Naive thymus-derived CD4-positive, alpha-beta T cell (primary cell): ENCODE measurements around the gene MAP4K3. TPM values are rescaled to one million over a fixed set of nuclear protein-coding genes. Genes with fewer than 3 reads are reported as not detected.
A peak's percentile ranks its signal among the peaks of the same experiment; 100 is the strongest.

Source experiments
- ATAC-seq: fragments of 150-1000 bp; cut with Tn5 transposase; 2 replicates; pipeline ENCODE4 v1.10.0; 2021; ENCODE audit warnings: mild to moderate bottlenecking, moderate library complexity
- CTCF ChIA-PET: fragments of 350-600 bp; sonication (Branson Sonifier 250); formaldehyde crosslinking; loops from one replicate; lab custom pipeline; 2021; ENCODE audit warnings: antibody characterized with exemption; lab: Charles Lee
- POLR2A ChIA-PET: fragments of 350-600 bp; sonication (Branson Sonifier 250); formaldehyde crosslinking; loops from one replicate; lab custom pipeline; 2021; ENCODE audit warnings: antibody characterized with exemption, inconsistent platforms; lab: Charles Lee
- DNase-seq, 9 donors: peaks; one replicate each; pipeline versions ENCODE4 v3.0.0 to v3.0.0-alpha.2; 2020 to 2022; ENCODE audit warnings: mixed read lengths in 1 of 9
- H3K27ac ChIP-seq: one replicate; pipeline ENCODE4 v1.7.0; 2013; ENCODE audit warnings: mild to moderate bottlenecking, low read depth, low read length, moderate library complexity
- H3K27me3 ChIP-seq, 2 donors: one replicate each; pipeline ENCODE4 v1.7.0; 2013; ENCODE audit warnings: low read length in 2 of 2, mild to moderate bottlenecking in 2 of 2, moderate library complexity in 2 of 2; ENCODE audit not compliant: control insufficient read depth in 2 of 2, insufficient read depth in 2 of 2
- H3K36me3 ChIP-seq, 3 experiments: 1 replicate in 2 of 3; 2 replicates in 1 of 3; pipeline ENCODE4 v1.7.0; 2013; ENCODE audit warnings: low read length in 3 of 3, mild to moderate bottlenecking in 3 of 3, moderate library complexity in 1 of 3; ENCODE audit not compliant: insufficient read depth in 3 of 3, control insufficient read depth in 2 of 3
- H3K4me1 ChIP-seq, 2 donors: one replicate each; pipeline ENCODE4 v1.7.0; 2013; ENCODE audit warnings: low read length in 2 of 2, mild to moderate bottlenecking in 2 of 2, moderate library complexity in 1 of 2; ENCODE audit not compliant: control insufficient read depth in 2 of 2, insufficient read depth in 2 of 2
- H3K4me3 ChIP-seq: 2 replicates; pipeline ENCODE4 v1.7.0; 2013; ENCODE audit warnings: mild to moderate bottlenecking, low read length
- H3K9me3 ChIP-seq, 3 experiments: 1 replicate in 2 of 3; 2 replicates in 1 of 3; pipeline ENCODE4 v1.7.0; 2013; ENCODE audit warnings: low read length in 3 of 3; ENCODE audit not compliant: control insufficient read depth in 2 of 3
- H3K27ac Mint-ChIP-seq, 9 donors: one replicate each; pipeline ENCODE4 v1.8.0; 2020 to 2022; ENCODE audit warnings: mixed read lengths in 9 of 9, mild to moderate bottlenecking in 8 of 9, moderate library complexity in 5 of 9, inconsistent platforms in 2 of 9
- H3K27me3 Mint-ChIP-seq, 5 donors: one replicate each; pipeline ENCODE4 v1.8.0; 2021 to 2022; ENCODE audit warnings: mixed read lengths in 5 of 5, mild to moderate bottlenecking in 1 of 5
- H3K36me3 Mint-ChIP-seq, 5 donors: one replicate each; pipeline ENCODE4 v1.8.0; 2020 to 2022; ENCODE audit warnings: mixed read lengths in 5 of 5, mild to moderate bottlenecking in 3 of 5, inconsistent platforms in 1 of 5
- H3K4me1 Mint-ChIP-seq, 7 donors: one replicate each; pipeline ENCODE4 v1.8.0; 2020 to 2022; ENCODE audit warnings: mixed read lengths in 7 of 7, mild to moderate bottlenecking in 3 of 7, inconsistent platforms in 1 of 7
- H3K4me3 Mint-ChIP-seq, 10 donors: one replicate each; pipeline ENCODE4 v1.8.0; 2020 to 2022; ENCODE audit warnings: mild to moderate bottlenecking in 10 of 10, mixed read lengths in 10 of 10, moderate library complexity in 6 of 10, inconsistent platforms in 2 of 10
- H3K9me3 Mint-ChIP-seq, 11 donors: one replicate each; pipeline ENCODE4 v1.8.0; 2020 to 2022; ENCODE audit warnings: mixed read lengths in 11 of 11, mild to moderate bottlenecking in 4 of 11, inconsistent platforms in 1 of 11, moderate library complexity in 1 of 11
- intact Hi-C, 2 donors: fragments of 100-400 bp; cut with micrococcal nuclease; formaldehyde crosslinking; loops; one replicate each; pipeline ENCODE4 v1.15.1; 2023
- polyA plus RNA-seq, 2 donors: library from polyadenylated mRNA; unstranded; fragments of 300-500 nt; fragmentation: Illumina TruSeq; gene quantifications; one replicate each; pipeline ENCODE4 v1.2.3, GENCODE V29; 2021
- total RNA-seq, 6 experiments: library from RNA in 5 of 6; stranded (reverse) in 5 of 6; gene quantifications; 1 replicate in 5 of 6; 2 replicates in 1 of 6; pipeline ENCODE4 v1.2.3 and lab custom pipeline; 2021 to 2026

Gene MAP4K3
- total and polyA plus RNA-seq, 7 experiments from 2014 or later: 2.9 to 32.2 (median 19.9) TPM

DNA sequence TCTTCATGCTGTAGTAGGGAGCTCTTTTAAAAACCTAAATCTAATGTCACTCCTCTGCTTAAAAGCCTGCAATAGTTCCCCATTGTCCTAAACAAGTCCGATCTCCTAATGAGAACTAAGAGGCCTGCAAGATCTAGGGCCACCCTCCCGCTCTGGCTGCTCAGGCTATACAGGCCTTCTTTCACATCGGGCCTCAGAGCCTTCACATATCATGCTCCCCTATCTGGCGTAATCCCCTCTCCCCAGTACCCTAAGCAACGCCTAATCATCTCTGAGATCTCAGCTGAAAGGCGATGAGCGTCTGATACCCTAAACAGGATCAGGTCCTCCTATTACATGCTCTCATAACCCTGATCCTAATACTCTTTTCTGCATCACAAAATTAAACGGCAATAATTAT, 1.9 kb downstream of the MAP4K3 start:
- no peak for ATAC-seq
- POLR2A ChIA-PET: no interaction called here
- intact Hi-C loops: loop anchor here (2.0 to 10.0 kb wide), 5 partner anchors 14 to 560 kb away; partner anchors contain the start of genes DHX57 (in 1 of the 2), MORN2 (in 1 of the 2) and SOS1 (in 1 of the 2)

GRCh38 chr2:39434233-39434897, 2.7 kb downstream of the MAP4K3 start:
- H3K36me3 ChIP-seq: no peaks in the 10 kb centered on the region
- ChIA-PET CTCF (interaction anchor here (0.6 to 1.0 kb wide), 2 partner anchors 211 to 343 kb away, joined by 3 to 5 read pairs; no protein-coding TSS in a partner anchor), POLR2A (interaction anchor here (0.7 kb wide), 2 partner anchors 260 to 314 kb away, joined by 3 to 4 read pairs; no protein-coding TSS in a partner anchor)
- H3K27me3 ChIP-seq: no peaks in the 10 kb centered on the region
- H3K9me3 ChIP-seq: no peaks in the 10 kb centered on the region
- DNase-seq: no peak
- H3K4me3 ChIP-seq: no peak overlapping the region
- H3K27ac ChIP-seq: no peak overlapping the region
- H3K4me3 Mint-ChIP-seq: peak overlapping the region in 5 of 10 donors; percentile 6 to 96 (median 27)
- no peak for ATAC-seq
- peak overlapping the region in 2 of 9 donors; percentile 13 to 81 for H3K27ac Mint-ChIP-seq
- H3K27me3 Mint-ChIP-seq: no peaks in the 10 kb centered on the region
- H3K36me3 Mint-ChIP-seq: peaks cover 0 to 4% (median 0%) of the 10 kb centered on the region in 5 donors
- H3K4me1 Mint-ChIP-seq: peaks cover 40 to 76% (median 70%) of the 10 kb centered on the region in 7 donors
- no peaks in the 10 kb centered on the region for H3K9me3 Mint-ChIP-seq
- intact Hi-C loops: loop anchor here in 1 of 2 donors (2.0 to 10.0 kb wide), 2 partner anchors 14 to 560 kb away; partner anchors contain the start of genes DHX57 and MORN2
- H3K4me1 ChIP-seq: peaks cover 9 to 30% of the 10 kb centered on the region in 2 donors

More for the DNA sequence above, 1.9 kb downstream of the MAP4K3 start:
- Histone ChIP-seq H3K9me3 (no peaks in the 10 kb centered on the region), H3K27ac (no peak overlapping the region), H3K36me3 (no peaks in the 10 kb centered on the region), H3K4me3 (no peak overlapping the region), H3K4me1 (peaks cover 9 to 30% of the 10 kb centered on the region in 2 donors), H3K27me3 (no peaks in the 10 kb centered on the region)
- CTCF ChIA-PET: no interaction called here
- Mint-ChIP-seq H3K27me3 (no peaks in the 10 kb centered on the region), H3K36me3 (peaks cover 0 to 3% (median 0%) of the 10 kb centered on the region in 5 donors), H3K4me1 (peaks cover 42 to 73% (median 69%) of the 10 kb centered on the region in 7 donors), H3K27ac (peak overlapping the region in 8 of 9 donors; percentile 3 to 88 (median 34)), H3K9me3 (no peaks in the 10 kb centered on the region), H3K4me3 (peak overlapping the region; percentile 67 to 97 (median 91))
- DNase-seq: no peak

DNA sequence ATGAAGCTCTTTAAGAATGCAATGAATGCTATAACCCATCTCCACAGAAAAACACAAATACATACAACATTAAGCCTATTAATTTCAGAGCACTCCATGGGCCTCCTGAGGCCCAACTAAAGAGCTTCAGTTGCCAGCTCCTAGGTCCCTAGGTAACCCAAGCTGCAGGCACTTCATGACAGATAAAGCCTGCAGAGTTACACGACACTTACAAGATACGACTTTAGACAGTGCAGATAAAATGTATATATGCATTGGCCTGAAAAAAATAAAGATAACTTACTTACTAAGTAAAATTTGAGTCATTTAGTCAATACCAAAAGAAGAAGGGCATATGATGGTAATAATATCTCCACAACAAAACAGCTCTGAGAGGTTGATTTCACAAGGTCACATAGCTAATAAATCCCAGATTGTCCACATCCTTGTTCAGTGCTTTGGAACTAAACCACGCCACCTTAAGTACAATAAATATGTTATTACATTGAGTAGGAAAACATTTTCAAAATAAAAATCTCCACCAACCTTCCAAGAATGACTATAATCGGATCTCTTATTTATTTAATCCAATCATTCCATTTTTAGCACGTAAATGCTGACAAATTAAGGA, 3.4 kb downstream of the MAP4K3 start:
- no peaks in the 10 kb centered on the region for H3K27me3 Mint-ChIP-seq
- H3K9me3 Mint-ChIP-seq: no peaks in the 10 kb centered on the region
- ATAC-seq: no peak
- Histone ChIP-seq H3K27me3 (no peaks in the 10 kb centered on the region), H3K36me3 (no peaks in the 10 kb centered on the region), H3K9me3 (no peaks in the 10 kb centered on the region), H3K4me1 (peaks cover 9 to 30% of the 10 kb centered on the region in 2 donors), H3K4me3 (no peak overlapping the region), H3K27ac (no peak overlapping the region)
- peak overlapping the region in 4 of 10 donors; percentile 12 to 67 (median 22) for H3K4me3 Mint-ChIP-seq
- DNase-seq: no peak
- intact Hi-C loops: loop anchor here in 1 of 2 donors (2.0 to 10.0 kb wide), 2 partner anchors 13 to 559 kb away; partner anchors contain the start of genes DHX57 and MORN2
- peak overlapping the region in 2 of 9 donors; percentile 15 to 25 for H3K27ac Mint-ChIP-seq
- POLR2A ChIA-PET: no interaction called here
- CTCF ChIA-PET: interaction anchor here (1.0 kb wide), 1 partner anchor 343 kb away, joined by 3 read pairs; no protein-coding TSS in a partner anchor
- H3K36me3 Mint-ChIP-seq: peaks cover 0 to 4% (median 0%) of the 10 kb centered on the region in 5 donors
- H3K4me1 Mint-ChIP-seq: peaks cover 36 to 74% (median 70%) of the 10 kb centered on the region in 7 donors

DNA sequence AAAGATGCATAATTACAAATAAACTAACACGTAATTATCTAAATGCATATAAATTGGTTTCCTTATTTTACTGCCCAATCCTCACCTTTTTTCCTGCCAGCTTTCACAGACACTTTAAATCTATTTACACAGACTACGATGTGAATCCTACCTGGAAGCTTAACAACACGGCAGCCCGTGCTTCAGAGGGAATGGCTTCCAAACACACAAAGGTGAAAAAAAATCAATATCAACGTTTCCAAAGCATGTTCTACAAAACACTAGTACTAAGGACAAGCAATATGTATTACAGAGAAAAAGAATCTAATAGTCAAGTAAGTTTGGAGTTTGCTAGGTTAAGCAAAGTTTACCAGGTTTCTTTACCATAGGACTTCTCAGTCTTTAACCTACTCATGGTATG, 4.4 kb downstream of the MAP4K3 start:
- H3K27ac Mint-ChIP-seq: peak overlapping the region in 3 of 9 donors; percentile 19 to 40 (median 32)
- ChIA-PET CTCF (interaction anchor here (0.6 kb wide), 1 partner anchor 53 kb away, joined by 3 read pairs; no protein-coding TSS in a partner anchor), POLR2A (no interaction called here)
- Histone ChIP-seq H3K36me3 (no peaks in the 10 kb centered on the region), H3K4me3 (no peak overlapping the region), H3K27ac (no peak overlapping the region), H3K4me1 (peaks cover 9 to 30% of the 10 kb centered on the region in 2 donors), H3K9me3 (no peaks in the 10 kb centered on the region), H3K27me3 (no peaks in the 10 kb centered on the region)
- H3K4me3 Mint-ChIP-seq: peak overlapping the region in 4 of 10 donors; percentile 15 to 67 (median 48)
- peaks cover 32 to 76% (median 71%) of the 10 kb centered on the region in 7 donors for H3K4me1 Mint-ChIP-seq
- no peaks in the 10 kb centered on the region for H3K27me3 Mint-ChIP-seq
- DNase-seq: no peak
- no peaks in the 10 kb centered on the region for H3K9me3 Mint-ChIP-seq
- ATAC-seq: no peak
- peaks cover 0 to 4% (median 0%) of the 10 kb centered on the region in 5 donors for H3K36me3 Mint-ChIP-seq
- intact Hi-C loops: loop anchor here in 1 of 2 donors (10.0 kb wide), 1 partner anchor 558 kb away; the partner anchor contains the start of genes DHX57 and MORN2

DNA sequence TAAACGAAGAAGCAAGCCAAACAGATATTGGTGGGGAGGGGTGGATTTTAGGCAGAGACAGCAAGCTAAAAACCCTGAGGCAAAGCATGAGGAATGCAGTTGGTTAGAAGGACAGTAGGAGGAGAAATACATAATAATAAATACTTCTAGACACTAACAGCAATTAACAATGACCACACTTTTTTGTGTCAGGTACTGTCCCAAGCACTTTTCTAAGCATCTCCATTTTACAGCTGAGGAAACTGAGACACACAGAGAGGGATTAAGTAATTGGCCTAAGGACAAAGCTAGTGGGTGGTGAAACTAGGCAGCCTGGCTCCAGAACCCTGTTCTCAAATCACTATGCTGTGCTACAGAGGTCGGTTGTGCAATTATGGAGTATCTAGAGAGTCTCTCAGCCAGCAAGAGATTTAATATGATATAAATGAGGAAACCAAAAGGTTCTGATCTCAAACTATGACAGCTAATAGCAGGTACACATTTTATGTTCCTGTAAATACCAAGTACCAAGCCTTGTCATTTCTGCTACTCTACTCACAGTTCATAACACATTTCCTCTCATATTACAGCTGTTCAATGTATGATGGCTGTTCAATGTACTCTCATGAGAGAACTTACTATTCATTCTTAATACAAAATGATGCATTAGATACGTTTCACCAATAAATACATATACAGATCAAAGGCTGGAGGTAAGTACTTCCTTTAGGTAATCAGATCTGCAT, 5.3 kb downstream of the MAP4K3 start:
- Histone ChIP-seq H3K9me3 (no peaks in the 10 kb centered on the region), H3K4me1 (peaks cover 9 to 30% of the 10 kb centered on the region in 2 donors), H3K27ac (no peak overlapping the region), H3K4me3 (no peak overlapping the region), H3K27me3 (no peaks in the 10 kb centered on the region), H3K36me3 (no peaks in the 10 kb centered on the region)
- POLR2A ChIA-PET: interaction anchor here (0.6 kb wide), 1 partner anchor 150 kb away, joined by 3 read pairs; no protein-coding TSS in a partner anchor
- Mint-ChIP-seq H3K27me3 (no peaks in the 10 kb centered on the region), H3K9me3 (no peaks in the 10 kb centered on the region), H3K36me3 (peaks cover 0 to 4% (median 0%) of the 10 kb centered on the region in 5 donors), H3K4me3 (peak overlapping the region in 1 of 10 donors; percentile 15), H3K4me1 (peaks cover 37 to 86% (median 80%) of the 10 kb centered on the region in 7 donors), H3K27ac (peak overlapping the region in 6 of 9 donors; percentile 4 to 53 (median 33))
- peak in 3 of 9 donors; percentile 7 to 26 (median 14) for DNase-seq
- CTCF ChIA-PET: no interaction called here
- intact Hi-C loops: loop anchor here in 1 of 2 donors (10.0 kb wide), 1 partner anchor 557 kb away; the partner anchor contains the start of genes DHX57 and MORN2
- peak; percentile 25 for ATAC-seq

DNA sequence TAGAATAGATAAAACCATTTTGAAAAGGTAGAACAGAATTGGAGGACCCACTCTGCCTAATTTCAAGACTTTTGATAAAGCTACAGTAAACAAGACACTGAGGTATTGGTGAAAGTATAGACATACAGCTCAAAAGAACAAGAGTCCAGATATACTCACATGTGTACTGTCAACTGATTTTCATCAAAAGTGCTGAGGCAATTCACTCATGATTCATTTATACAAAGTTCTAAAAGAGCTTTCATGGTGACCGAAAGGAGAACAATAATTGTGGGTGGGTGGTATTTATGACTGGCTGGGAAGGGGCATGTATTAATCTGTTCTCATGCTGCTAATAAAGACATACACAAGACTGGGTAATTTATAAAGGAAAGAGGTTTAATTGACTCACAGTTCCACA, 7.3 kb downstream of the MAP4K3 start:
- intact Hi-C loops: loop anchor here (5.0 to 10.0 kb wide), 2 partner anchors 38 to 555 kb away; partner anchors contain the start of genes DHX57 (in 1 of the 2) and MORN2 (in 1 of the 2)
- POLR2A ChIA-PET: no interaction called here

More for the DNA sequence above, 7.3 kb downstream of the MAP4K3 start:
- Histone ChIP-seq H3K36me3 (no peaks in the 10 kb centered on the region), H3K27me3 (no peaks in the 10 kb centered on the region), H3K27ac (no peak overlapping the region), H3K9me3 (no peaks in the 10 kb centered on the region), H3K4me1 (peaks cover 0 to 14% of the 10 kb centered on the region in 2 donors), H3K4me3 (no peak overlapping the region)
- H3K27me3 Mint-ChIP-seq: no peaks in the 10 kb centered on the region
- ATAC-seq (no peak), DNase-seq (no peak)
- no peak overlapping the region for H3K27ac Mint-ChIP-seq
- peaks cover 32 to 91% (median 82%) of the 10 kb centered on the region in 7 donors for H3K4me1 Mint-ChIP-seq
- peaks cover 0 to 4% (median 0%) of the 10 kb centered on the region in 5 donors for H3K36me3 Mint-ChIP-seq
- H3K9me3 Mint-ChIP-seq: no peaks in the 10 kb centered on the region
- no peak overlapping the region for H3K4me3 Mint-ChIP-seq
- CTCF ChIA-PET: no interaction called here
